H1 (cell line): Measurements from ENCODE around the gene TDRD9. TPM values are rescaled to one million over a fixed set of nuclear protein-coding genes. Genes with fewer than 3 reads are reported as not detected.

Source experiments
- PHF8 ChIP-seq: fragments of 200-600 bp; sonication (generic); conservative IDR thresholded peaks from 2 replicates; pipeline ENCODE4 v1.7.1; 2012; ENCODE audit warnings: low read depth, mild to moderate bottlenecking, inconsistent platforms, low read length, moderate library complexity
- SIX5 ChIP-seq: IDR thresholded peaks from 2 replicates; pipeline ENCODE4 v1.6.1; 2011; ENCODE audit warnings: mild to moderate bottlenecking, low read depth, low read length
- polyA plus RNA-seq, 7 experiments: library from polyadenylated mRNA; depleted of rRNA in 3 of 7; stranded (reverse) in 5 of 7; unstranded in 2 of 7; fragments of >200 nt in 5 of 7; fragments of 200-250 nt in 2 of 7; gene quantifications; 1 replicate in 5 of 7; 2 replicates in 1 of 7; 4 replicates in 1 of 7; pipeline versions ENCODE4 v1.2.1 to v1.2.3, GENCODE V29; 2011 to 2013; ENCODE audit warnings: missing spikeins in 2 of 7, mixed read lengths in 2 of 7
- total RNA-seq: library from RNA; stranded (reverse); fragmentation: NEBNext Ultra II Directional; extraction: Animal tissue kit (Norgen Biotek cat#: 25700); gene quantifications from 2 replicates; pipeline ENCODE4 v1.2.1, GENCODE V29; 2021

TDRD9 gene
- total and polyA plus RNA-seq, 2 of the 8 experiments (the other 6 are each of a cell fraction or from before 2014, with no cell fraction given) = not detected

DNA sequence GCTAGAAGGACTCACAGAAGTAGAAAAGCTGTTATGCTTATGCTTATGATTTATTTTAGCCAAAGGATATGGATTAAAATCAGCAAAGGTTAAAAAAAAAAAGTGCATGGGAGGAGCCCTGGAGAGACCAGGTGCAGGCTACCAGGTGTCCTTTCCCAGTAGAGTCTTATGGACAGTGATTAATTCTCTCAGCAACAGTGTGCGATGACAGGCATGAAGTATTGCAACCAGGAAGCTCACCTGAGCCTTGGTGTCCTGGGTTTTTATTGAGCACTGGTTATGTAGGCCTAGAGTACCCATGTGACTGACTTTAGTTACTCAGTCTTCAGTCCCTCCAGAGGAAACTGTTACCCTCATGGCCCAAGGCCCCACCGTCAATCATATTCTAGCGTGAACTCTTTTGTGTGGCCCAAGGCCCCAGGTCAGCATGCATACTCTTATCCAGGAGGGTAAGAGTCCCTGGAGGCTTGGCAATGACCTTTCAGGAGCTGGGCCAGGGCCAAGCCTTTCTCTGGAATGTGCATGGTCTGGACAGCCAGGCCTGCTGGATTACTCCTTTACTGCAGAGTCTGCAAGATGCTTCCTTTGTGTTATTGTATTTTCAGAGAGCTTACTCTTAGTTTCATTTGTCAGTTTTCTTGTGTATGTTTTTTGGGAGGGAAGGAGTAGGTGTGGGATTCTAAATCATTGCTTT, 83.7 kb downstream of the TDRD9 start (continued):
- TF ChIP-seq PHF8 (no peak), SIX5 (no peak)
